ENCODE results near the gene PIGU. TPM values are rescaled to one million over a fixed set of nuclear protein-coding genes. Genes with fewer than 3 reads are reported as not detected.

PIGU gene
- total and polyA plus RNA-seq, 7 experiments from 2014 or later = 8.6 to 34.5 (median 16.7) TPM

- no peaks in the 10 kb centered on the region for H3K27me3 ChIP-seq (ENCODE audit: control insufficient read depth in 2 of 2, insufficient read depth in 2 of 2, low read length in 2 of 2)
- POLR2A ChIA-PET = no interaction called here
- peaks cover 0 to 28% (median 6%) of the 10 kb centered on the region in 5 donors for H3K27me3 Mint-ChIP-seq
- H3K4me1 Mint-ChIP-seq = peaks cover 9 to 27% (median 19%) of the 10 kb centered on the region in 7 donors
- peak overlapping the region in 3 of 10 donors; percentile 29 to 65 (median 42) for H3K4me3 Mint-ChIP-seq
- H3K27ac ChIP-seq (ENCODE audit: low read depth, low read length) = no peak overlapping the region
- peaks cover 6 to 7% of the 10 kb centered on the region in 2 donors for H3K4me1 ChIP-seq (ENCODE audit: control insufficient read depth in 2 of 2, insufficient read depth in 2 of 2, low read length in 2 of 2)
- H3K27ac Mint-ChIP-seq = peak overlapping the region in 5 of 9 donors; percentile 17 to 69 (median 55)
- no peak for ATAC-seq
- CTCF ChIA-PET = no interaction called here
- peaks cover 0 to 5% (median 0%) of the 10 kb centered on the region in 11 donors for H3K9me3 Mint-ChIP-seq
- no peak for DNase-seq
- H3K36me3 ChIP-seq (ENCODE audit: control insufficient read depth in 2 of 3, insufficient read depth in 3 of 3, low read length in 3 of 3) = no peaks in the 10 kb centered on the region
- peaks cover 0 to 1% (median 0%) of the 10 kb centered on the region in 5 donors for H3K36me3 Mint-ChIP-seq
- H3K9me3 ChIP-seq (ENCODE audit: control insufficient read depth in 2 of 3, low read length in 3 of 3) = no peaks in the 10 kb centered on the region
- intact Hi-C loops (cut with micrococcal nuclease) = loop anchor here (10.0 kb wide), 2 partner anchors 123 to 707 kb away; partner anchors contain the start of genes NCOA6 (in 2 of the 2) and RALY (in 1 of the 2)
- no peak overlapping the region for H3K4me3 ChIP-seq (ENCODE audit: low read length)
Observed at GRCh38 chr20:34701405-34702085, 24.7 kb upstream of the PIGU start.

GRCh38 chr20:34693414-34693813, 16.5 kb upstream of the PIGU start:
- Histone ChIP-seq H3K4me1 (ENCODE audit: control insufficient read depth in 2 of 2, insufficient read depth in 2 of 2, low read length in 2 of 2) (no peaks in the 10 kb centered on the region), H3K4me3 (ENCODE audit: low read length) (no peak overlapping the region), H3K27ac (ENCODE audit: low read depth, low read length) (no peak overlapping the region), H3K36me3 (ENCODE audit: control insufficient read depth in 2 of 3, insufficient read depth in 3 of 3, low read length in 3 of 3) (no peaks in the 10 kb centered on the region), H3K27me3 (ENCODE audit: control insufficient read depth in 2 of 2, insufficient read depth in 2 of 2, low read length in 2 of 2) (no peaks in the 10 kb centered on the region), H3K9me3 (ENCODE audit: control insufficient read depth in 2 of 3, low read length in 3 of 3) (no peaks in the 10 kb centered on the region)
- Mint-ChIP-seq H3K27me3 (peaks cover 0 to 9% (median 0%) of the 10 kb centered on the region in 5 donors), H3K27ac (no peak overlapping the region), H3K4me3 (no peak overlapping the region), H3K36me3 (no peaks in the 10 kb centered on the region), H3K9me3 (no peaks in the 10 kb centered on the region), H3K4me1 (peaks cover 0 to 4% (median 0%) of the 10 kb centered on the region in 7 donors)
- CTCF ChIA-PET = no interaction called here
- POLR2A ChIA-PET = no interaction called here
- ATAC-seq = no peak
- intact Hi-C loops (cut with micrococcal nuclease) = no loop called here
- DNase-seq = no peak

- intact Hi-C loops (cut with micrococcal nuclease) = no loop called here
- peaks cover 0 to 5% (median 0%) of the 10 kb centered on the region in 5 donors for H3K27me3 Mint-ChIP-seq
- H3K9me3 Mint-ChIP-seq = peaks cover 0 to 1% (median 0%) of the 10 kb centered on the region in 11 donors
- no peaks in the 10 kb centered on the region for H3K4me1 ChIP-seq (ENCODE audit: control insufficient read depth in 2 of 2, insufficient read depth in 2 of 2, low read length in 2 of 2)
- no peaks in the 10 kb centered on the region for H3K9me3 ChIP-seq (ENCODE audit: control insufficient read depth in 2 of 3, low read length in 3 of 3)
- ChIA-PET CTCF (no interaction called here), POLR2A (no interaction called here)
- ATAC-seq (no peak), DNase-seq (no peak)
- no peak overlapping the region for H3K27ac ChIP-seq (ENCODE audit: low read depth, low read length)
- H3K4me3 ChIP-seq (ENCODE audit: low read length) = no peak overlapping the region
- H3K27me3 ChIP-seq (ENCODE audit: control insufficient read depth in 2 of 2, insufficient read depth in 2 of 2, low read length in 2 of 2) = no peaks in the 10 kb centered on the region
- H3K4me1 Mint-ChIP-seq = peaks cover 0 to 4% (median 0%) of the 10 kb centered on the region in 7 donors
- H3K36me3 ChIP-seq (ENCODE audit: control insufficient read depth in 2 of 3, insufficient read depth in 3 of 3, low read length in 3 of 3) = no peaks in the 10 kb centered on the region
- no peak overlapping the region for H3K27ac Mint-ChIP-seq
- H3K36me3 Mint-ChIP-seq = no peaks in the 10 kb centered on the region
- H3K4me3 Mint-ChIP-seq = no peak overlapping the region
Observed at GRCh38 chr20:34691838-34692237, 14.9 kb upstream of the PIGU start.

- DNase-seq = no peak
- ATAC-seq = no peak
- H3K4me3 Mint-ChIP-seq = no peak overlapping the region
- CTCF ChIA-PET = interaction anchor here (1.1 kb wide), 1 partner anchor 17 kb away, joined by 3 read pairs; no protein-coding TSS in a partner anchor
- H3K4me3 ChIP-seq (ENCODE audit: low read length) = no peak overlapping the region
- no peaks in the 10 kb centered on the region for H3K4me1 ChIP-seq (ENCODE audit: control insufficient read depth in 2 of 2, insufficient read depth in 2 of 2, low read length in 2 of 2)
- H3K4me1 Mint-ChIP-seq = peaks cover 0 to 4% (median 0%) of the 10 kb centered on the region in 7 donors
- intact Hi-C loops (cut with micrococcal nuclease) = no loop called here
- peaks cover 0 to 1% (median 0%) of the 10 kb centered on the region in 11 donors for H3K9me3 Mint-ChIP-seq
- H3K27ac ChIP-seq (ENCODE audit: low read depth, low read length) = no peak overlapping the region
- H3K36me3 ChIP-seq (ENCODE audit: control insufficient read depth in 2 of 3, insufficient read depth in 3 of 3, low read length in 3 of 3) = no peaks in the 10 kb centered on the region
- peaks cover 0 to 3% (median 0%) of the 10 kb centered on the region in 5 donors for H3K27me3 Mint-ChIP-seq
- no peaks in the 10 kb centered on the region for H3K36me3 Mint-ChIP-seq
- no peaks in the 10 kb centered on the region for H3K9me3 ChIP-seq (ENCODE audit: control insufficient read depth in 2 of 3, low read length in 3 of 3)
- H3K27me3 ChIP-seq (ENCODE audit: control insufficient read depth in 2 of 2, insufficient read depth in 2 of 2, low read length in 2 of 2) = no peaks in the 10 kb centered on the region
- POLR2A ChIA-PET = interaction anchor here (0.8 to 1.1 kb wide), 2 partner anchors 9 kb away, joined by 3 to 4 read pairs; no protein-coding TSS in a partner anchor
- no peak overlapping the region for H3K27ac Mint-ChIP-seq
Observed at GRCh38 chr20:34689486-34689885, 12.6 kb upstream of the PIGU start.

- intact Hi-C loops (cut with micrococcal nuclease) = no loop called here
- H3K9me3 Mint-ChIP-seq = peaks cover 0 to 1% (median 0%) of the 10 kb centered on the region in 11 donors
- H3K27me3 ChIP-seq (ENCODE audit: control insufficient read depth in 2 of 2, insufficient read depth in 2 of 2, low read length in 2 of 2) = no peaks in the 10 kb centered on the region
- no peaks in the 10 kb centered on the region for H3K27me3 Mint-ChIP-seq
- no peaks in the 10 kb centered on the region for H3K36me3 Mint-ChIP-seq
- no peak overlapping the region for H3K4me3 ChIP-seq (ENCODE audit: low read length)
- DNase-seq (no peak), ATAC-seq (no peak)
- CTCF ChIA-PET = no interaction called here
- no peak overlapping the region for H3K4me3 Mint-ChIP-seq
- H3K4me1 ChIP-seq (ENCODE audit: control insufficient read depth in 2 of 2, insufficient read depth in 2 of 2, low read length in 2 of 2) = no peaks in the 10 kb centered on the region
- POLR2A ChIA-PET = no interaction called here
- H3K27ac ChIP-seq (ENCODE audit: low read depth, low read length) = no peak overlapping the region
- H3K36me3 ChIP-seq (ENCODE audit: control insufficient read depth in 2 of 3, insufficient read depth in 3 of 3, low read length in 3 of 3) = no peaks in the 10 kb centered on the region
- H3K9me3 ChIP-seq (ENCODE audit: control insufficient read depth in 2 of 3, low read length in 3 of 3) = no peaks in the 10 kb centered on the region
- no peak overlapping the region for H3K27ac Mint-ChIP-seq
- H3K4me1 Mint-ChIP-seq = peaks cover 0 to 11% (median 0%) of the 10 kb centered on the region in 7 donors
Observed at GRCh38 chr20:34683667-34684066, 6.8 kb upstream of the PIGU start.

- ATAC-seq (no peak), DNase-seq (no peak)
- ChIA-PET POLR2A (interaction anchor here (1.1 kb wide), 1 partner anchor 9 kb away, joined by 4 read pairs; no protein-coding TSS in a partner anchor), CTCF (interaction anchor here (0.6 to 1.2 kb wide), 4 partner anchors 27 to 142 kb away, joined by 3 to 4 read pairs (median 3); no protein-coding TSS in a partner anchor)
- no peak overlapping the region for H3K27ac ChIP-seq (ENCODE audit: low read depth, low read length)
- H3K27me3 ChIP-seq (ENCODE audit: control insufficient read depth in 2 of 2, insufficient read depth in 2 of 2, low read length in 2 of 2) = no peaks in the 10 kb centered on the region
- H3K4me1 Mint-ChIP-seq = peaks cover 9 to 21% (median 18%) of the 10 kb centered on the region in 7 donors
- H3K27ac Mint-ChIP-seq = no peak overlapping the region
- H3K27me3 Mint-ChIP-seq = no peaks in the 10 kb centered on the region
- H3K4me1 ChIP-seq (ENCODE audit: control insufficient read depth in 2 of 2, insufficient read depth in 2 of 2, low read length in 2 of 2) = peaks cover 4 to 5% of the 10 kb centered on the region in 2 donors
- no peaks in the 10 kb centered on the region for H3K36me3 ChIP-seq (ENCODE audit: control insufficient read depth in 2 of 3, insufficient read depth in 3 of 3, low read length in 3 of 3)
- H3K9me3 ChIP-seq (ENCODE audit: control insufficient read depth in 2 of 3, low read length in 3 of 3) = no peaks in the 10 kb centered on the region
- H3K36me3 Mint-ChIP-seq = peaks cover 0 to 2% (median 0%) of the 10 kb centered on the region in 5 donors
- H3K4me3 ChIP-seq (ENCODE audit: low read length) = no peak overlapping the region
- peak overlapping the region in 1 of 10 donors; percentile 56 for H3K4me3 Mint-ChIP-seq
- intact Hi-C loops (cut with micrococcal nuclease) = no loop called here
- no peaks in the 10 kb centered on the region for H3K9me3 Mint-ChIP-seq
Observed at GRCh38 chr20:34680586-34681175, 3.8 kb upstream of the PIGU start.
